HEK293 (cell line): Measurements from ENCODE around the gene SULT2B1.

Source experiments
- CTCF ChIA-PET: fragments of 350-600 bp; formaldehyde crosslinking; extraction: SDS; loops from one replicate; lab custom pipeline; 2021; ENCODE audit warnings: antibody characterized with exemption; lab: Yijun Ruan, JAX
- POLR2A ChIA-PET: fragments of 300-600 bp; formaldehyde crosslinking; extraction: SDS; loops from one replicate; lab custom pipeline; 2020; ENCODE audit warnings: antibody characterized with exemption, inconsistent platforms; lab: Yijun Ruan, JAX
- H3K27ac ChIP-seq: fragments of 200-500 bp; sonication (Bioruptor generic); 2 replicates; pipeline ENCODE4 v1.5.1; 2014; ENCODE audit warnings: low read depth, low read length, control low read depth, inconsistent platforms; ENCODE audit errors: extremely low read depth
- H3K36me3 ChIP-seq, 2 experiments: fragments of 200-500 bp in 1 of 2; sonication (Bioruptor generic) in 1 of 2; 1 replicate in 1 of 2; 2 replicates in 1 of 2; pipeline ENCODE4 v1.5.1; 2014 to 2017; ENCODE audit warnings: inconsistent platforms in 2 of 2, low read length in 2 of 2; ENCODE audit not compliant: control insufficient read depth in 2 of 2, insufficient read depth in 1 of 2
- H3K4me1 ChIP-seq: fragments of 200-500 bp; sonication (Bioruptor generic); 2 replicates; pipeline ENCODE4 v1.5.1; 2014; ENCODE audit warnings: mild to moderate bottlenecking, low read length, inconsistent platforms; ENCODE audit not compliant: control insufficient read depth, insufficient read depth
- H3K4me3 ChIP-seq: 2 replicates; pipeline ENCODE4 v1.5.1; 2011; ENCODE audit warnings: low read depth, mild to moderate bottlenecking, control low read depth, low read length, moderate library complexity
- H3K9me3 ChIP-seq: fragments of 200-500 bp; sonication (Bioruptor generic); 2 replicates; pipeline ENCODE4 v1.5.1; 2014; ENCODE audit warnings: low read depth, low read length, inconsistent platforms; ENCODE audit not compliant: control insufficient read depth, insufficient read depth
- GLIS1 ChIP-seq: fragments of 450-650 bp; formaldehyde crosslinking; IDR thresholded peaks from 2 replicates; pipeline ENCODE4 v1.5.1; 2016; ENCODE audit warnings: missing biosample characterization, missing genetic modification characterization
- PATZ1 ChIP-seq: fragments of 450-650 bp; formaldehyde crosslinking; IDR thresholded peaks from 2 replicates; pipeline ENCODE4 v1.5.1; 2016; ENCODE audit warnings: missing biosample characterization, missing genetic modification characterization
- PRDM10 ChIP-seq: fragments of 450-650 bp; formaldehyde crosslinking; IDR thresholded peaks from 2 replicates; pipeline ENCODE4 v1.5.1; 2016; ENCODE audit warnings: missing biosample characterization, missing genetic modification characterization
- SP3 ChIP-seq: fragments of 450-650 bp; formaldehyde crosslinking; IDR thresholded peaks from 2 replicates; pipeline ENCODE4 v1.5.1; 2016; ENCODE audit warnings: missing biosample characterization, missing genetic modification characterization
- TSHZ1 ChIP-seq: fragments of 450-650 bp; formaldehyde crosslinking; IDR thresholded peaks from 2 replicates; pipeline ENCODE4 v1.5.1; 2016; ENCODE audit warnings: missing biosample characterization, missing genetic modification characterization, borderline replicate concordance
- ZBTB17 ChIP-seq: fragments of 450-650 bp; formaldehyde crosslinking; IDR thresholded peaks from 2 replicates; pipeline ENCODE4 v1.5.1; 2016; ENCODE audit warnings: missing biosample characterization, missing genetic modification characterization
- ZBTB20 ChIP-seq: fragments of 450-650 bp; formaldehyde crosslinking; IDR thresholded peaks from 2 replicates; pipeline ENCODE4 v1.5.1; 2016; ENCODE audit warnings: missing biosample characterization, missing genetic modification characterization
- ZFHX2 ChIP-seq: fragments of 450-650 bp; formaldehyde crosslinking; conservative IDR thresholded peaks from 2 replicates; pipeline ENCODE4 v1.5.1; 2016; ENCODE audit warnings: missing biosample characterization, missing genetic modification characterization
- ZIC2 ChIP-seq: fragments of 450-650 bp; formaldehyde crosslinking; IDR thresholded peaks from 2 replicates; pipeline ENCODE4 v1.5.1; 2016; ENCODE audit warnings: missing biosample characterization, missing genetic modification characterization
- ZNF302 ChIP-seq: fragments of 450-650 bp; formaldehyde crosslinking; IDR thresholded peaks from 2 replicates; pipeline ENCODE4 v1.5.1; 2016; ENCODE audit warnings: missing biosample characterization, missing genetic modification characterization, low read depth
- ZNF394 ChIP-seq: fragments of 450-650 bp; formaldehyde crosslinking; IDR thresholded peaks from 2 replicates; pipeline ENCODE4 v1.5.1; 2016; ENCODE audit warnings: missing biosample characterization, missing genetic modification characterization, mild to moderate bottlenecking, moderate library complexity, borderline replicate concordance
- ZNF398 ChIP-seq: fragments of 450-650 bp; formaldehyde crosslinking; IDR thresholded peaks from 2 replicates; pipeline ENCODE4 v1.5.1; 2017; ENCODE audit warnings: missing biosample characterization, missing genetic modification characterization
- ZNF549 ChIP-seq: fragments of 450-650 bp; IDR thresholded peaks from 2 replicates; pipeline ENCODE4 v1.5.1; 2018; ENCODE audit warnings: missing biosample characterization, missing genetic modification characterization, mild to moderate bottlenecking, inconsistent platforms, moderate library complexity
- ZNF600 ChIP-seq: fragments of 450-650 bp; formaldehyde crosslinking; IDR thresholded peaks from 2 replicates; pipeline ENCODE4 v1.5.1; 2016; ENCODE audit warnings: missing biosample characterization, missing genetic modification characterization
- ZNF664 ChIP-seq: fragments of 450-650 bp; formaldehyde crosslinking; IDR thresholded peaks from 2 replicates; pipeline ENCODE4 v1.5.1; 2016; ENCODE audit warnings: missing biosample characterization, missing genetic modification characterization
- TF ChIP-seq, protein P1 (sequence below): fragments of 450-650 bp; formaldehyde crosslinking; IDR thresholded peaks from 2 replicates; pipeline ENCODE4 v1.5.1; 2016; ENCODE audit warnings: missing biosample characterization, missing genetic modification characterization
- TF ChIP-seq, protein P2 (sequence below): fragments of 450-650 bp; formaldehyde crosslinking; IDR thresholded peaks from 2 replicates; pipeline ENCODE4 v1.5.1; 2016; ENCODE audit warnings: missing biosample characterization, missing genetic modification characterization

Gene SULT2B1

GRCh38 chr19:48510421-48511268, 41.3 kb upstream of the SULT2B1 start (continued):
- TF ChIP-seq SP3 (tag by site-specific recombination) (peak; percentile 52), ZNF302 (tag by site-specific recombination) (no peak), PATZ1 (tag by site-specific recombination) (peak; percentile 51), ZFHX2 (tag by site-specific recombination) (no peak), ZNF398 (tag by site-specific recombination) (no peak), ZBTB17 (tag by site-specific recombination) (peak; percentile 40; the same call in 1 of the 2 replicates), PRDM10 (tag by site-specific recombination) (peak; percentile 99)

GRCh38 chr19:48511321-48511731, 40.6 kb upstream of the SULT2B1 start:
- Histone ChIP-seq H3K4me1 (no peaks in the 10 kb centered on the region), H3K36me3 (no peaks in the 10 kb centered on the region), H3K9me3 (no peaks in the 10 kb centered on the region)
- POLR2A ChIA-PET: interaction anchor here (0.7 kb wide), 1 partner anchor 42 kb away, joined by 4 read pairs; no protein-coding TSS in a partner anchor
- no peak for TF ChIP-seq ZNF549
- TF ChIP-seq, protein P1, sequence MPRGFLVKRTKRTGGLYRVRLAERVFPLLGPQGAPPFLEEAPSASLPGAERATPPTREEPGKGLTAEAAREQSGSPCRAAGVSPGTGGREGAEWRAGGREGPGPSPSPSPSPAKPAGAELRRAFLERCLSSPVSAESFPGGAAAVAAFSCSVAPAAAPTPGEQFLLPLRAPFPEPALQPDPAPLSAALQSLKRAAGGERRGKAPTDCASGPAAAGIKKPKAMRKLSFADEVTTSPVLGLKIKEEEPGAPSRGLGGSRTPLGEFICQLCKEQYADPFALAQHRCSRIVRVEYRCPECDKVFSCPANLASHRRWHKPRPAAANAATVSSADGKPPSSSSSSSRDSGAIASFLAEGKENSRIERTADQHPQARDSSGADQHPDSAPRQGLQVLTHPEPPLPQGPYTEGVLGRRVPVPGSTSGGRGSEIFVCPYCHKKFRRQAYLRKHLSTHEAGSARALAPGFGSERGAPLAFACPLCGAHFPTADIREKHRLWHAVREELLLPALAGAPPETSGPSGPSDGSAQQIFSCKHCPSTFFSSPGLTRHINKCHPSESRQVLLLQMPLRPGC (tag by site-specific recombination): no peak
- peak; percentile 22; the same call in 1 of the 2 replicates for TF ChIP-seq GLIS1
- no peak for TF ChIP-seq ZNF600 (tag by site-specific recombination)
- TF ChIP-seq ZFHX2 (tag by site-specific recombination): peak; percentile 12; the same call in 1 of the 2 replicates
- TF ChIP-seq ZBTB20 (tag by site-specific recombination): peak; percentile 67
- no peak for TF ChIP-seq ZNF664
- peak; percentile 77 for TF ChIP-seq ZIC2
- TF ChIP-seq, protein P2, sequence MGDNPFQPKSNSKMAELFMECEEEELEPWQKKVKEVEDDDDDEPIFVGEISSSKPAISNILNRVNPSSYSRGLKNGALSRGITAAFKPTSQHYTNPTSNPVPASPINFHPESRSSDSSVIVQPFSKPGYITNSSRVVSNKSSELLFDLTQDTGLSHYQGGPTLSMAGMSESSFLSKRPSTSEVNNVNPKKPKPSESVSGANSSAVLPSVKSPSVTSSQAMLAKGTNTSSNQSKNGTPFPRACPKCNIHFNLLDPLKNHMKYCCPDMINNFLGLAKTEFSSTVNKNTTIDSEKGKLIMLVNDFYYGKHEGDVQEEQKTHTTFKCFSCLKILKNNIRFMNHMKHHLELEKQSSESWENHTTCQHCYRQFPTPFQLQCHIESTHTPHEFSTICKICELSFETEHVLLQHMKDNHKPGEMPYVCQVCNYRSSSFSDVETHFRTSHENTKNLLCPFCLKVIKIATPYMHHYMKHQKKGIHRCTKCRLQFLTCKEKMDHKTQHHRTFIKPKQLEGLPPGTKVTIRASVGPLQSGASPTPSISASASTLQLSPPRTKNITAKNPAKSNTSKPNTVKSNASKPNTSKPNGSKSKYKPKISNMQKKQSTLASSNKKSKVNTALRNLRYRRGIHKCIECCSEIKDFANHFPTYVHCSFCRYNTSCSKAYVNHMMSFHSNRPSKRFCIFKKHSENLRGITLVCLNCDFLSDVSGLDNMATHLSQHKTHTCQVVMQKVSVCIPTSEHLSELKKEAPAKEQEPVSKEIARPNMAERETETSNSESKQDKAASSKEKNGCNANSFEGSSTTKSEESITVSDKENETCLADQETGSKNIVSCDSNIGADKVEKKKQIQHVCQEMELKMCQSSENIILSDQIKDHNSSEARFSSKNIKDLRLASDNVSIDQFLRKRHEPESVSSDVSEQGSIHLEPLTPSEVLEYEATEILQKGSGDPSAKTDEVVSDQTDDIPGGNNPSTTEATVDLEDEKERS (tag by site-specific recombination): no peak
- no peak for TF ChIP-seq TSHZ1 (tag by site-specific recombination)
- no peak for TF ChIP-seq ZNF394 (tag by site-specific recombination)
- TF ChIP-seq, all 188 proteins: peak for 4
- Histone ChIP-seq H3K27ac (no peak overlapping the region), H3K4me3 (peak overlapping the region; percentile 8)
- CTCF ChIA-PET: interaction anchor here (8.2 kb wide), 1 partner anchor 74 kb away, joined by 272 read pairs; no protein-coding TSS in a partner anchor
